Activated CD4-positive, CD25-positive, alpha-beta regulatory T cell treated with anti-CD3 and anti-CD28 coated beads, Interleukin-2, amount 50 U/mL, for 72 hours (primary cell): ENCODE measurements around the gene PDLIM1.

Experiments used
- DNase-seq: peaks from one replicate; pipeline ENCODE4 v3.0.0; 2021

PDLIM1 gene

GRCh38 chr10:95287281-95287680 lies 3.5 kb downstream of the PDLIM1 start:
- no peak for DNase-seq

- no peak for DNase-seq
These were observed 4.1 kb downstream of the PDLIM1 start for GRCh38 chr10:95286707-95287106.

DNA sequence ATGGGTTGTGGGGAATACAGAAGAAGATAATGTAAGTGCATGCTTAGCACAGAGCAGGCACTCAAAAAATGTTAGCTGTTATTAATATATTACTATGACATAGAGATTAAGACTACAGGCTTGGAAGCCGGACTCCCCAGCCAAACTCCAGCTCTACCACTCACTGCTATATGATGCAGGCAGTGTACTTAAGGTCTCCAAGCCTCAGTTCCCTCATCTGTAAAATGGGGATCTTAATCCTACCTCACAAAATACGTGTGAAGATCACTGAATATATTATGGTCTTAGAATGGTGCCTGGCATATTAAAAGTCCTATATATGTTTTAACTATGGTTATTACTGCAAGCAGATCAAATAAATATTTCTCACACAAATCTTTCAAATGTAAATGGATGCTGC lies 5.2 kb downstream of the PDLIM1 start:
- no peak for DNase-seq

DNA sequence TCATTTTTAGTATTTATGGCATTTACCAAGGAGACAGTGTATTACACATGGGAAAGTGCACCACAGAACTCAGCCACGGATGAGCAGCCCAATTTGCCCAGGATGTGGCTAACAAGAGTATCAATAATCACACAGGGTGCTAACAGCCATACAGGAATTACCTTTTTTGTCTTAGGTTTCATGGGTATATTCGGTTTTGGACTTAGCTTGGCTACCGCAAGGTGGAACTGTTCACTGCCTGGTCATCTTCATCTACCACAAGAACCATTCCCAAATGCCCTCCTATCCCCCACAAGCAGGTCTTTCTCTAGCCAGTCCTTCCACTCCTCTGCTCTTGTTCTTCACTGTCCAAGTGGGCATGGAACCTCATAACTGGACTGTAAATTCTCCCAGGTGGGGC lies 6.0 kb downstream of the PDLIM1 start:
- DNase-seq, result no peak

DNA sequence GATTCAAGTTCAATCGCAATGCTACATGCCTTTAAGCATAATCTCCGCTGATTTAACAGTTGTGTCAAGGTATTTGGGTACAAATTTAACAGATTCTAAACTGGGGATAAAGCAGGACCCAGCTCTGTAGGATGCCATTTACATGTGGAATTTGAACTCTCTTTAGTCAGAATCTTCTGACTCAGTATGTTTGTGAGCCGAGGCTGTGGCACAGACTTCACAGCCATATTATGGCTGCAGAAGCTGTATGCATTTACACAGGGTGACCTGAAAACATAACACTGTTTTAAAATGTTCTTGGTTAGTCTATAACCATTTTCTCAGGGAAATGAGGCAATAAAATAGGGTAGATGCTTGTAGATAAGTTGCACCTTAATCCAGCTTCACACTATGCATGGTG lies 8.7 kb downstream of the PDLIM1 start:
- DNase-seq, result no peak

DNA sequence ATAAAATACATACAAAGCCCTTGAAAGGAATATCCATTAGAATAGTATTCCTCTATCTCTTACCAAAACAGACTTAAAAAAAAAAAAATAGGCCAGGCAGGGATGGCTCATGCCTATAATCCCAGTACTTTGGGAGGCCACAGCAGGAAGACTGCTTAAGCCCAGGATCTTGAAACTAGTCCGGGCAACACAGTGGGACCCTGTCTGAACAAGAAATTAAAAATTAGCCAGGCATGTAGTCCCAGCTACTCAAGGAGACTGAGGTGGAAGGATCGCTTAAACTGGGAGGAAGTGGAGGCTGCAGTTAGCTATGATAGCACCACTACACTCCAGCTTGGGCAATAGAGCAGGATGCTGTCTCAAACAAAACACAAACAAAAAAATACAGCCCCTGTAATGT lies 9.6 kb downstream of the PDLIM1 start:
- no peak for DNase-seq

DNA sequence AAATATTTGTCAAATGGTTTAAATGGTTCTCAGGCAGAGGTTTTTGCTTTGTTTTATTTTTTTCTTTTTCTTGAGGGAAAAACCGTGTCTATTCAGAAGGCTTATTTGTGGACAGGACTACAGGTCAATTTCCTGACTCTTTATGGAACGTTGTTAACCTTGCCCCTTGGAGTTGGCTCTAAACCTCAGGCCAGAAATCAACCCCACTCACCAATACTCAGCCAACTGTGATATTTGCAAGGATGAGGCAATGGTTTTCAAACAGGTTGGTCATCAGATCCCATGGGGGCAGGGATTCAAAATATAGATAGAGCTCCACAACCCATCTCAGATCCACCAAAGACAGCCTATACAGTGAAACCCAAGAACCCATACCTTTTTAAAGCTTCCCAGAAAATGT lies 10.2 kb downstream of the PDLIM1 start:
- no peak for DNase-seq

DNA sequence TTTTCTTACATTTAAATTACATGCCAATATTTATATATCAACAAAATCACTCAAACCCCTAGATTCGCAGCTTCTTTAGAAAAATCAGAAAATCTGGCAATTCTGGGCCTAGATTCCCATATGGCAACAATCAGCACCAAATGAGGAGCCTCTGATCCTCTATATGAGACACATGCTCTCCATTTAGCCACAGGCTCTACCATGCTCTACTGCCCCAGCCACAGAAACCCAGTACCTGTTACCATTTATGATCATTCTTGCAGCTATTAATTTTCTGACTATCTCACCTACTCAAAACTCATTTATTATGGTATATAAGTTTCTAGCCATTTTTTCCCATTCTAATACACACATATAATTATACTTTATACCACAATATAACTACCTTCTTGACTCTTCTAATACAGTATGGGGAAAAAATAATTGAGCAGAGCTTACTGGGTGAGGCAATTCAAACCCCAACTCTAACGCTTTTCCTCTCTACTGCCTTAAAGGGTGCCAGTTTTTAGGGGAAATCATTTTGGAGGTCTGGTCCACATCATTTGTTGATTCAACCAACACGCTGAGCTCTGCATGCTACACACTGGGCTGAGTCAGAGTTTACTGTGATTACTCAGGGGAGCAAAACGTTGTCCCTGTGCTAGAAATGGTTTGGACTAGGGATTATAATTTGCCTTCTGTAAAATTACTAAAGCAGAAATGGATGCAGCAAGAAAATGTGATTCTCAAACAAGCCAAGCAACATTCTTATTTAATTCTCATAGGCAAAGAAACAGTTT lies 11.6 kb downstream of the PDLIM1 start:
- no peak for DNase-seq

DNA sequence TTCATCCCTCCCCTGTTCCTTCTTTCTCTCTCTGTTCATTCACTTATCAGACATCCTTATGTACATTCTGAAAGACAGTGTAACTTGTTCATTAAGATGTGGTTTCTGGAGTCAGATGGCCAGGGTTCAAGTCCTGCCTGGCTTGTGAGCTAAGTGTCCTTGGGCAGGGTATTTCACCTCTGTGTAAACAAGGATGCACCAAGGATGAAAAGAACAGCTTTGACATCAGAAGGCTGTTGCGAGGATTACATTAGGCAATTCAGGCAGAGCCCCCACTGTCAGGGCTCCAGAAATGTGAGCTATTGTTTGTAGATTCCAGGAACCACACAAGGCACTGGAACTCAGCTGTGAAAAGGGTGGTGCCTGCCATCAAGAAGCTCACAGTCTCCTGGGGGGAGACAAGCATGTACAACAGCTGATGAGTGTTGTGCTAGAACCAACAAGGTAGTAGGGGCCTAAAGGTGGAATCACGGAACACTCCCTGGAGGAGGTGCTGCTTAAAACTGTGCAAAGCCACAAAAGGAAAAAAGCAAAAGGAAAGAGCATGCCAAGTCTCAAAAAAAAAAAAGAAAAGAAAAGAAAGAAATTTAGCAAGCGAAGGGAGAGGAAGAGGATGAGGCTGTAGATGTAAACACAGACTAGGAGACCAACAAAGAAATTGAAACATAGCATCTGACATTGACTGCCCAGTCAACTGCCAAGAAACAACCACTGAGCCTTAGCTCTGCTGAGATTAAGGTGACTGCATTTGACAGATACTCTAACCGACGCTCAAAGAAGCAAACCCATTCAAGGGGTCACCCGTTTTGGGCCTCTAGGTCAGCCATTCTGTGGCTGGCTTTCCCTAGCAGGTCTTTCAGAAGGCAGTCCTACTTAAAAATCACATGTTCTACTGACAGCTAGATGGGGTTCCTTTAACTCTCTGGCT lies 12.5 kb downstream of the PDLIM1 start:
- no peak for DNase-seq

GRCh38 chr10:95277614-95278013 lies 13.2 kb downstream of the PDLIM1 start:
- no peak for DNase-seq

GRCh38 chr10:95277201-95277570 lies 13.6 kb downstream of the PDLIM1 start:
- DNase-seq, result no peak

- DNase-seq, result no peak
These were observed 14.2 kb downstream of the PDLIM1 start for GRCh38 chr10:95276367-95277200.

GRCh38 chr10:95275726-95276366 lies 15.0 kb downstream of the PDLIM1 start:
- no peak for DNase-seq

- DNase-seq, result no peak
These were observed 17.1 kb downstream of the PDLIM1 start for GRCh38 chr10:95273393-95274312.

DNA sequence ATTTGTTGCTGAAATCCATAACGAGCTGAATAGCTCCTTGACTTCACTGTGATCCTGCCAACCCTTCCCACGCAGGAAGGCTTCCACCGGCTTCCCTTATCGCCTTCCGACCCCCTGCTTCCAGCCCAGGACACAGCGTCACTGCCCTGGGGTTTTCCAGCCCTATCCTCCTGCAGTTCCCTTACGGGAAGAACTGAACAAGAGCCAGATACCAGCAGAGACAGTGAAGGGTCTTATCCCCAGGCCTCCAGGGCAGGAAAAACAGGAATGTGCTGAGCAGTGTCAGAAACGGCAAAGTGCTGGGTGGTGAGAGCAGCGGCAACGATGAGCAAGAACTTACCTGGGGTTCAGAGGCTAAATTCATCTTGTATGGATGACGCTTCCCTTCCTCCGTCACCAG lies 22.4 kb downstream of the PDLIM1 start:
- no peak for DNase-seq

DNA sequence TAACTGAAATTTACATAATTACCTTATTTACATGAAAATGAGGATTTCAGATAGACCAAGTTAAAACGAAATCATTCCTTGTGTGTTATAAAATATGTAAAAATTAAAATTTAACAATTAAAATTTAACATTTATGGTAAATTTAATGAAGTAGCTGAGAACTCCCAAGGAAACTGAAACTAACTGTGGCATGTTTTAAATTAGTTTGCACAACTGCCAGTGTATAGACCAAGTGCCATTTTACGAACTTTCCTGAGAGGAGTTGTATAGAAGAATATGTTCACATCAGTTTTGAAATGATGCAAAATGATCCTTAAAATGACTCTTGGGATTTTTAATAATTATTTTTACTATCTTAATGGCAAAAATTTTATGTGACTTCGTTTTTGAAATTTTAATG lies 23.6 kb downstream of the PDLIM1 start:
- DNase-seq, result no peak

DNA sequence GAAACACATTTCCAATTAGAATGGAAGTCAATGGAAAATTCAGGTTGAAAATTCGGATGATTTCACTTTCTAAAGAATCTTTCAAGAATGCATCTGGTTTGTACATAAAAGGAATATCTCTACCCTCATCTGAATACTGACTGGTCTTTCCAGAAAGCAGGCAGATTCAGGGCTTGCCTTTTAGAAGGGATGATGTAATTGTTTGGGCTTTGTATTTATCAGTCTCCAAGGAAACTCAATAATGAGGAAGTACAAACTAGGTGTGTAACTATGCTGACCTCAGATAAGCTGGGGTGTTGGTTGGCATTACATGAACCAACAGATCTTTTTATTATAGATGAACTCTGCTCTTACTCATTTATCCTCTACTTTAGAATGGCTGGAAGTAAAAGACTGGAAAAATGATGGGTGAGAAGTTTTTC lies 24.1 kb downstream of the PDLIM1 start:
- no peak for DNase-seq

GRCh38 chr10:95265572-95265971 lies 25.2 kb downstream of the PDLIM1 start:
- no peak for DNase-seq

DNA sequence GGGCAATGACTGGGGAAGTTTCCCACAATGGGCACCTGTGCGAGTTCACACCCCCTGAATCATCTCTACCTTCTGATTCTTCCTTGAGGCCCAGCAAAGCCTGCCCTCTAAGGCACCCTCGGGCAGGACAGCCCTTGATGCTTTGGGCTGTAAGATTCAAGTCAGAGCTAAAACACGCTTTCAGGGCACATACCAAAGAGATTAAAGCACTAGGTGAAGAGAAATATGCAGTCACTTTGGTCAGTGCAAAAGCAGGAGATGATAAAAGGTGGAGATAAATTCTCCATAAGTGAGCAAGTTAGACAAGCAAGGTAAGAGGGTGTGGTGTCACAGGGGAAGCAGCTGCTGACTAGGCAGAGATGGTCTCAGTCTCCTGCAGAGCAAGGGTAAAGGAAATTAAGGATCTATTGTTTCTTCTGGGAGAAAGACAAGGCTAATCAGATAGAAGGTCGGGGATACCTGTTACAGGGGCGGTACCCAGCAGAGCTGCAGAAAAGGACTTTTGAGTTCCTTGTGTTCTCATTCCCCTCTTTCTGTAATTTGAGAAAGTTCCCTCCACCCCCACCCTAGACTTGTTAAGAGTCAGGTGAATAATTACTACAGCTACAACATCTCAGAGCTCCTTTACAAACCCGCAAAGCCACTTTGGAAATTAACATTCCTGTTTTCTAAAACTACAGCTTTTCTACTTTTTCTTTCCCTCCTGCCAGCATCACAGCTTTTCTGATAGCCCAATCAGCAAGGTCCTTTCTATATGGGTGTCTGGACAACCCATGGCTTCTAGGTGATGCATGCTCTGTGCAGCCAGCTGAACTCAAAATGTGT lies 26.4 kb downstream of the PDLIM1 start:
- no peak for DNase-seq

- no peak for DNase-seq
These were observed 27.0 kb downstream of the PDLIM1 start for GRCh38 chr10:95263864-95264226.
